ENCODE results near the gene PI4KB.
A peak's percentile ranks its signal among the peaks of the same experiment; 100 is the strongest.
"Not testable (repeated sequence)": the region's sequence is repeated elsewhere in the genome, so short reads cannot be mapped to it uniquely, and the experiment has no call there.

The PI4KB gene

GRCh38 chr1:151327223-151327902 is at the start of gene PI4KB:
TSS of gene PI4KB (minus strand) at chr1:151327416. CDS start at chr1:151316481, 10,935 bp downstream.
- DNase-seq (ENCODE audit: low spot score) (peak; percentile 96), FAIRE-seq (no peak)

DNA sequence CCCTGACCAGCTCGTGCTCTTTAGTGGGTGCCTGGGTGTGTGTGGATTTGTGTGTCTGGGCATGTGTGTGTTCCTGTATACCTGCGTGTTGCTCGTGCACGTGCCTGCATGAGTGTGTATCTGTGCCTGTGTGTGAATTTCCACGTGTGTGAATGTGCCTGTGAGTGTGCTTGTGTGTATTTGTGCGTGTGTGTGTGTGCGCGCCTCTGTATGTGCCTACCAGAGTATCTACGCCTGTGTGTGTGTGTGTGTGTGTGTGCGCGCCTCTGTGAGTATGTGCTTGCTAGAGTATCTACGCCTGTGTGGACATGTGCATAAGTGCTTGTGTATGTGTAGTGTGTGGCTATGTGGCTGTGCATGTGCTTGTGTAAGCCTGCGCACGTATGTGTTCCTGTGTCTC is 46.0 kb upstream of the PI4KB start:
- FAIRE-seq = no peak

GRCh38 chr1:151372058-151372934 is 45.1 kb upstream of the PI4KB start, which contains the start of gene SELENBP1:
TSS of gene SELENBP1 (minus strand) at chr1:151372705. CDS start at chr1:151372641, 64 bp downstream.
- FAIRE-seq (no peak), DNase-seq (ENCODE audit: low spot score) (no peak)

More for the DNA sequence above, 46.0 kb upstream of the PI4KB start:
- DNase-seq (ENCODE audit: low spot score) = no peak

DNA sequence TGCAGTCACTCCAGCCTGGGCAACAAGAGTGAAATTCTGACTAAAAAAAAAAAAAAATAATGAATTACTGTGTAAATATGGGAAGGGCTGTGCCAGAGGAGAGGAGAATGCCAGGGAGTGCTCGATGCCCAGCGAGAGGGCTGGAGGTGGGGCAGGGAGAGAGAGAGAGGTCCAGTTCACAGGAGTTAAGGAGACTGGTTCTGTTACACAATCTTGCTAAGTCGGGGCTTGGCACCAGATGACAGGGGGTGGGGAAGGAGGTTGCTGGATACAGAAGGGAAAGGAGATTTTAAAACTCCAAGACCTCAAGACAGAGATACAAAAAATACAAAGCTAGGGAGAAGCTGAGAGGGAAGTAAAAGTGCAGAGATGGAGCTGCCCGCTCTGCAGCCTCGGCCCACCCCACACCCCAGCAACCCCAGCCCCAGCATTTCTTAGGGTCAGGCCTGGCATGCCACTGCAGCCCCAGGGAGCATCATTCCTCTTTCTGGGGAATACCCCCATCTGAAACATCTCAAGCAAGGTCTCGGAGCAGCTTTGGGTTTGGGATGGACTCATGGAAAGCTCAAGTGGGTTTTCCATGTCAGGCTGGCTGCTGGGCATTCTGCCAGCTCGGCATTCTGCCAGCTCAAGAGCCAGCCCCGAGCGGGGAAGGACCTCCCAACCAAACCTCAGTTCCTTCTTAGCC is 44.3 kb upstream of the PI4KB start:
- DNase-seq (ENCODE audit: low spot score) (peak; percentile 55), FAIRE-seq (no peak)

- DNase-seq (ENCODE audit: low spot score) = no peak
- no peak for FAIRE-seq
Measured at GRCh38 chr1:151370211-151370911, 43.1 kb upstream of the PI4KB start.

DNA sequence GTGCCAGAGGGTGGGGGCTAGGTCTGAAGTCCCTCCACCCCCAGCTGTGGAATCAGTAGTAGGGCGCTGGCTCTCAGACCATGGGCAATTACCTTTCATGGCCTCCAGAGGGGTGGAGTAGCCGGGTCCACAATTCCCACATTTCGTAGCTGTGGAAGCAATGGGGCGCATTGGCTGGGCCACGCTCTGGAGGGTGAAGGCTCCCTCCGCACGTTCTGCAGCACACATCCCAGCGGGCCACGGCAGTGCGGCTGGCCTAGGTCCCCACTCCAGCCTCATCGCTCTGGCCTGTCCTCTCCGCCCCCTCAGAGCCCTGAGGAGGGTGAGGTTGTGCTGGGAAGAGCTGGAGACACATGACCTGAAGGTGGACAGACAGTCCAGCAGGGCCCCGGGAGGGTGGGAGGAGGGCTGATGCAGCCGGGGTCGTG is 42.4 kb upstream of the PI4KB start:
- DNase-seq (ENCODE audit: low spot score) (no peak), FAIRE-seq (no peak)

DNA sequence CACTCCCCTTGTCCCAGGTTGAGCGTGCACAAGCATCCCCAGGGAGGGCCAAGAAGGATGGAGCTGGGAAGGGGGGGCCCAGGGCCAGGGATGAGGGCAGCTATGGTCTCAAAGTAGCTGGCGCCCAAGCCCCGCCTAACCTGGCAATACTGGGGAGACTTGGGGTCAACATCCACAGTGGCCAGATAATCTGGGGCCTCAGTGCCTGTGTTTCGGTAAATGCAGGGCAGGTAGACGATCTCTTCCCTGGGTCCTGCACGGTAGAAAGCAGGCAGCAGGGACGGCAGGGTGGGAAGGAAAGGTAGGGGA is 42.0 kb upstream of the PI4KB start:
- FAIRE-seq (no peak), DNase-seq (ENCODE audit: low spot score) (no peak)

GRCh38 chr1:151368393-151369301 is 41.4 kb upstream of the PI4KB start:
- no peak for FAIRE-seq

GRCh38 chr1:151367658-151368392 is 40.6 kb upstream of the PI4KB start:
- DNase-seq (ENCODE audit: low spot score) (no peak), FAIRE-seq (no peak)

More at GRCh38 chr1:151368393-151369301, 41.4 kb upstream of the PI4KB start:
- DNase-seq (ENCODE audit: low spot score) = no peak

DNA sequence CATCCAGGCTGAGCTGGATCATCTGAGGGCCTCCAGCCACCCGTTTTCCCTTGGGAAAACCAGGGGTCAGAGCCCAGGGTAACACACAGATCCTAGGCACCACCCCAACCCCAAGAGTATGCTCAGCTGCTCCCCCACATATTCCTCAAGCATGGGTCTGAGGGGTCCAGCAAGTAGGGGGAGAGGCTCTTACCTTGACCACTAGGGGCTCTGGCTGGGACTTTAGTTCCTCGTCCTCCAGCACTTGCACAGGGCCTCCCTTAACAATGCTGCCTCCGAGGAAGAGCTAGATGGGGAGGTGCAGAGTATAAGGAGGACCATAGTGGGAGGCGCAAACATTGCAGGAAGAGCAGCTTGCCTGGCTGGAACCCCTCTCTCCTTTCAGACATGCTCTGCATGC is 37.8 kb upstream of the PI4KB start:
- DNase-seq (ENCODE audit: low spot score) (no peak), FAIRE-seq (no peak)

GRCh38 chr1:151362308-151363155 is 35.3 kb upstream of the PI4KB start:
- DNase-seq (ENCODE audit: low spot score) = no peak
- no peak for FAIRE-seq

- no peak for DNase-seq (ENCODE audit: low spot score)
- FAIRE-seq = no peak
Measured at GRCh38 chr1:151361883-151362282, 34.7 kb upstream of the PI4KB start.

- DNase-seq (ENCODE audit: low spot score) = no peak
- no peak for FAIRE-seq
Measured at GRCh38 chr1:151356696-151357095, 29.5 kb upstream of the PI4KB start.

DNA sequence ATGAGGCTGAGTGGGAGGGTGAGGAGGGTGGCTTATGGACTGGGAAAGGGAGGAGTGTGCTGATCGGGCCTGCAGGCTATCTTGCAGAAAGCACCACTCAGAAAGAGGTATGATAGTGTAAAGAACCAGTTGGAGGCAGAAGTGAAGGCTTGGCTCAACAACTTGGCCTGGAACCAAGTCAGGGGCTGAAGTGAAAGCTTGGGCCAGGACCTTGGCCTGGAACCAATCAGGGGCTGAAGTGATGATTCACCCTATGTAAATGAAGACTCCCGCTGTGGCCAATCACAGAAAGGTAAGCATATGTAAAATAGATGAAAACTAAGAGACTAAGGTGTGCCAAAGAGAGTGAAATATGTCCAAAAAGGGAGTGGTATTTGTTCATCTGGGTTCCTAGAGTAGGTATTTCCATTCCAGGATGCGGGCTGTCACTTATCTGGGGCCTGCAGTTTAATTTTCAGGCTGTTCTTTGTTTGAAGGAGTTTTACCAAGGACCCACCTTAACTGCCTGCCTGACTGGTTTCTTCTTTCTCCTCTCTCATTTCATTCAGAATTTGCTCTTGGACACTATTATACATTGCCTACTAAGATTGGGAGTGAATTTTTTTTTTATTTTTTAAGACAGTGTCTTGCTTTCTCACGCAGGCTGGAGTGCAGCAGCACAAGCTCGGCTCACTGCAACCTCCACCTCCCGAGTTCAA is 25.0 kb upstream of the PI4KB start:
- DNase-seq (ENCODE audit: low spot score) (no peak), FAIRE-seq (no peak)

DNA sequence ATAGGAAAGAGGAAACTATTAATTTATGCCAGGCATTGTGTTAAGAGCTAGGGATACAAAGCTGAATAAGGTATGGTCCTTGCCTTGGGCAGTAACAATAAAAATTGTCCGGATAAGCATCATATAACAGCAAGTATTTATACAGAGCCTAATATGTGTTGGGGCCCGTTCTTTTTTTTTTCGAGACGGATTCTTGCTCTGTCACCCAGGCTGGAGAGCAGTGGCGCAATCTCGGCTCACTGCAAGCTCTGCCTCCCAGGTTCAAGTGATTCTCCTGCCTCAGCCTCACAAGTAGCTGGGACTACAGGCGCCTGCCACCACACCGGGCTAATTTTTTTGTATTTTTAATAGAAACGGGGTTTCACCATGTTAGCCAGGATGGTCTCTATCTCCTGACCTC is 23.1 kb upstream of the PI4KB start:
- FAIRE-seq = not testable (repeated sequence)

DNA sequence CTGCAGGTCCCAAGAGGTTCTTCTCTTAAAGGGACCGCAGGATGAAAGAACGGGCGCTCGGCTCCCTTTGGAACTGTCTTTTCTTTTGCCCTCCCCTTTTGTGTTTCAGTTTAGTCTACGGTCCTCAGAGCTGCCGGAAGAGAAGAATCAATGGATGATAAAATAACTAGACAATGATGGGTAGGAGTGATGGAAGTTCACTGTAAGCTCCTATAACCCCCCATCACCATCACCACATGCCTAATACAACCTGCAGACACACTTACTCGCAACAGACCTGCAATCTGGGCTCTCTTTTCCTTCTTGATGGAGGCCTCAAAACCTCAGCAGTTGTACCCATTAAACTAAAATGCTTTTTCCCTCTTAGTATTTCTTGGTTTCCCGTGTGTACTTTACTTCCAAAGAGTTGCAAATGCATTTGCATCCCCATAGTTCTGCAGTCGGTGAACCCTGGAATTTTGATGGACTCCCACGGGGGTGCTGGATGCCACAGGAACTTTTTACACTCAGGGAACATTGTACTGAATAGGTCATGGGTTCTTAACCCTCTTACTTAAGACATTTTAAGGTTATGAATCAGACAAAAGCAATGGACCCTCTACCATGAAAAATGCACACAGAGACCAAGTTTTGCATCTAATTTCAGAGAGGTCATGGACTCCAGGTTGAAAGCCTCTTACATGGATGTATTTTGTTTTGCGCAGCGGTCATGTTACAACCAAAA is 20.5 kb upstream of the PI4KB start:
- DNase-seq (ENCODE audit: low spot score) (no peak), FAIRE-seq (no peak)

More for the DNA sequence above, 23.1 kb upstream of the PI4KB start:
- DNase-seq (ENCODE audit: low spot score) = not testable (repeated sequence)

- DNase-seq (ENCODE audit: low spot score) (peak; percentile 97), FAIRE-seq (no peak)
Measured at GRCh38 chr1:151346769-151347522, 19.7 kb upstream of the PI4KB start, which contains the start of gene RFX5. TSS of gene RFX5 (minus strand) at chr1:151347252. CDS start at chr1:151346320, 932 bp downstream.

All from urothelium cell line (cell line).